Measurements from ENCODE around the gene OR8I2.
"Not testable (repeated sequence)": the region's sequence is repeated elsewhere in the genome, so short reads cannot be mapped to it uniquely, and the experiment has no call there.

- TF ChIP-seq EZH2 (IDR thresholded peaks at IDR 0.05); POLR2AphosphoS5 (IDR thresholded peaks at IDR 0.05; ENCODE audit: borderline replicate concordance, low read depth, low read length): not testable (repeated sequence)
Measured at GRCh38 chr11:56058260-56058780, 34.8 kb upstream of the OR8I2 start.
